Dedifferentiated amniotic fluid mesenchymal stem cell (primary cell): Measurements from ENCODE around the gene FCRLB.
"Not testable (repeated sequence)": the region's sequence is repeated elsewhere in the genome, so short reads cannot be mapped to it uniquely, and the experiment has no call there.

Experiments
- DNase-seq: peaks from one replicate; pipeline ENCODE4 v3.0.0-alpha.2; 2016; ENCODE audit errors: extremely low spot score

FCRLB gene

GRCh38 chr1:161720422-161720821, 922 bp upstream of the FCRLB start:
- DNase-seq = no peak

GRCh38 chr1:161721738-161722343, 497 bp downstream of the FCRLB start:
- no peak for DNase-seq

GRCh38 chr1:161722406-161722805, 1.1 kb downstream of the FCRLB start:
- no peak for DNase-seq

- DNase-seq = no peak
Measured at GRCh38 chr1:161723459-161724141, 2.3 kb downstream of the FCRLB start.

GRCh38 chr1:161725258-161725907, 4.0 kb downstream of the FCRLB start:
- DNase-seq = not testable (repeated sequence)

- DNase-seq = peak; percentile 20
Measured at GRCh38 chr1:161725908-161726472, 4.6 kb downstream of the FCRLB start.

- peak; percentile 54 for DNase-seq
Measured at GRCh38 chr1:161726473-161727255, 5.3 kb downstream of the FCRLB start.

- peak; percentile 51 for DNase-seq
Measured at GRCh38 chr1:161727256-161727924, 6.0 kb downstream of the FCRLB start.

GRCh38 chr1:161728376-161729226, 7.3 kb downstream of the FCRLB start:
- no peak for DNase-seq

- DNase-seq = no peak
Measured at GRCh38 chr1:161730050-161730564, 8.8 kb downstream of the FCRLB start.

GRCh38 chr1:161731241-161731640, 9.9 kb downstream of the FCRLB start:
- no peak for DNase-seq

- DNase-seq = no peak
Measured at GRCh38 chr1:161731981-161732718, 10.8 kb downstream of the FCRLB start.

- DNase-seq = peak; percentile 76
Measured at GRCh38 chr1:161733526-161733925, 12.2 kb downstream of the FCRLB start.

GRCh38 chr1:161735837-161736236, 14.5 kb downstream of the FCRLB start:
- DNase-seq = no peak

- DNase-seq = no peak
Measured at GRCh38 chr1:161736335-161736969, 15.1 kb downstream of the FCRLB start.

- DNase-seq = no peak
Measured at GRCh38 chr1:161737625-161738024, 16.3 kb downstream of the FCRLB start.

- peak; percentile 26 for DNase-seq
Measured at GRCh38 chr1:161738627-161739287, 17.4 kb downstream of the FCRLB start.

GRCh38 chr1:161739865-161740566, 18.7 kb downstream of the FCRLB start:
- DNase-seq = no peak
